ENCODE data around the gene FOXO6. TPM values are rescaled to one million over a fixed set of nuclear protein-coding genes. Genes with fewer than 3 reads are reported as not detected.

FOXO6 gene
- total RNA-seq, 1 experiment from 2014 or later: 6.1 TPM

- H3K4me3 ChIP-seq (ENCODE audit: low read depth, low read length, poor library complexity, severe bottlenecking): no peak overlapping the region
- BruUV-seq (replicated peaks): no TSS peak
- H3K27ac ChIP-seq (ENCODE audit: low read depth, low read length, poor library complexity, severe bottlenecking): no peak overlapping the region
- TF ChIP-seq EZH2 (IDR thresholded peaks at IDR 0.05; ENCODE audit: borderline replicate concordance, low read depth, low read length, poor library complexity, severe bottlenecking): no peak
- TF ChIP-seq, protein P1, sequence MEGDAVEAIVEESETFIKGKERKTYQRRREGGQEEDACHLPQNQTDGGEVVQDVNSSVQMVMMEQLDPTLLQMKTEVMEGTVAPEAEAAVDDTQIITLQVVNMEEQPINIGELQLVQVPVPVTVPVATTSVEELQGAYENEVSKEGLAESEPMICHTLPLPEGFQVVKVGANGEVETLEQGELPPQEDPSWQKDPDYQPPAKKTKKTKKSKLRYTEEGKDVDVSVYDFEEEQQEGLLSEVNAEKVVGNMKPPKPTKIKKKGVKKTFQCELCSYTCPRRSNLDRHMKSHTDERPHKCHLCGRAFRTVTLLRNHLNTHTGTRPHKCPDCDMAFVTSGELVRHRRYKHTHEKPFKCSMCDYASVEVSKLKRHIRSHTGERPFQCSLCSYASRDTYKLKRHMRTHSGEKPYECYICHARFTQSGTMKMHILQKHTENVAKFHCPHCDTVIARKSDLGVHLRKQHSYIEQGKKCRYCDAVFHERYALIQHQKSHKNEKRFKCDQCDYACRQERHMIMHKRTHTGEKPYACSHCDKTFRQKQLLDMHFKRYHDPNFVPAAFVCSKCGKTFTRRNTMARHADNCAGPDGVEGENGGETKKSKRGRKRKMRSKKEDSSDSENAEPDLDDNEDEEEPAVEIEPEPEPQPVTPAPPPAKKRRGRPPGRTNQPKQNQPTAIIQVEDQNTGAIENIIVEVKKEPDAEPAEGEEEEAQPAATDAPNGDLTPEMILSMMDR (conservative IDR thresholded peaks at IDR 0.05; ENCODE audit: low read depth, low read length): no peak
- DNase-seq (ENCODE audit: low spot score): peak; percentile 40
- ChIA-PET CTCF (no interaction called here), POLR2A (ENCODE audit: low non-redundant PET) (no interaction called here)
- no peaks in the 10 kb centered on the region for H3K27me3 ChIP-seq (replicated peaks; ENCODE audit: insufficient read depth, low read depth, low read length, poor library complexity)
- intact Hi-C loops (cut with micrococcal nuclease; ENCODE audit: unreplicated experiment): no loop called here
- H3K36me3 ChIP-seq (ENCODE audit: insufficient read depth, low read length, poor library complexity, severe bottlenecking): no peaks in the 10 kb centered on the region
- peaks cover 7% of the 10 kb centered on the region for H3K4me1 ChIP-seq (ENCODE audit: insufficient read depth, low read length, poor library complexity, severe bottlenecking)
- peaks cover 3% of the 10 kb centered on the region for H3K9me3 ChIP-seq (ENCODE audit: low read depth, low read length, poor library complexity, severe bottlenecking)
Measured at GRCh38 chr1:41340655-41341364, 20.4 kb upstream of the FOXO6 start.

GRCh38 chr1:41341365-41341683 lies 19.9 kb upstream of the FOXO6 start:
- no TSS peak for BruUV-seq (replicated peaks)
- H3K4me3 ChIP-seq (ENCODE audit: low read depth, low read length, poor library complexity, severe bottlenecking): no peak overlapping the region
- H3K4me1 ChIP-seq (ENCODE audit: insufficient read depth, low read length, poor library complexity, severe bottlenecking): peaks cover 7% of the 10 kb centered on the region
- CTCF ChIA-PET: interaction anchor here (0.7 kb wide), 1 partner anchor 91 kb away, joined by 3 read pairs; no protein-coding TSS in a partner anchor
- POLR2A ChIA-PET (ENCODE audit: low non-redundant PET): no interaction called here
- no peaks in the 10 kb centered on the region for H3K36me3 ChIP-seq (ENCODE audit: insufficient read depth, low read length, poor library complexity, severe bottlenecking)
- no peaks in the 10 kb centered on the region for H3K27me3 ChIP-seq (replicated peaks; ENCODE audit: insufficient read depth, low read depth, low read length, poor library complexity)
- peak; percentile 52 for DNase-seq (ENCODE audit: low spot score)
- H3K9me3 ChIP-seq (ENCODE audit: low read depth, low read length, poor library complexity, severe bottlenecking): peaks cover 3% of the 10 kb centered on the region
- intact Hi-C loops (cut with micrococcal nuclease; ENCODE audit: unreplicated experiment): no loop called here
- TF ChIP-seq EZH2 (IDR thresholded peaks at IDR 0.05; ENCODE audit: borderline replicate concordance, low read depth, low read length, poor library complexity, severe bottlenecking): no peak
- TF ChIP-seq, protein P1 (conservative IDR thresholded peaks at IDR 0.05; ENCODE audit: low read depth, low read length): no peak
- no peak overlapping the region for H3K27ac ChIP-seq (ENCODE audit: low read depth, low read length, poor library complexity, severe bottlenecking)

DNA sequence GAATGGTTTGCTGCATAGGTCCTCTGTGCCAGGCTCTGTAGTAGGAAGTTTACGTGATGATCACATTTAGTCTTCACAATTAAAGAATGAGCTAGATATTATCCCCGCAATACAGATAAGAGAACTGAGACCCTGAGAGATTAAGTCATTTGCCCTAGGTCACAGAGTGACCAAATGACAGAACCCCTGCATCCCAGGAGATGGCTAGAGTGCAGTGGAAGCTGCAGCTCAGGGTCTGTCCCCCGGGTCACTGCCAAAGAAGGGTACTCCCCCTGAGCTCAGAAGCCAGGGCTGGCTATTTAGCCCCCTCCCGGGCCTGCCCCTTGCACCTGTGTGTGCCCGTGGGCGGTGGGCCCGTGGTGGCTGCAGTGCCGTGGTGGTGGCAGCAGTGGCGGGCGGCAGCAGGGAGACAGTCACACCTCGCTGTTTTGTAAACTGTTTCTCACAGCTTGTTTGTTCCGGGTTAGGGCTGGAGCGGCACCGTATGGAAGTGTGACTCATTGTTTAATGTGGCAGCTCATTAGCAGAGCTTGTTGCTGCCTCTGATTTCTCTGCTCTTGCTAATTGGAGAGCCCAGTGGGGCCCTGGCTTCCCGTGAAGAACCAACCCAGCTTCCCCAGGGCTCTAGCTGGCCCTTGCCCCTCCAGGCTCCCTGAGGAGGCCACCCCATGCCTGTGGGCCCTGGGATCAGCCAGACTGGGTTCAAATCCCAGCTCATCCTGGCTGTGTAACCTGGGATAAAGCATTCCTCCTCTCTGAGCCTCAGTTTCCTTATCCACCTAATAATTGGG lies 19.3 kb upstream of the FOXO6 start:
- BruUV-seq (replicated peaks): no TSS peak
- Histone ChIP-seq H3K4me1 (ENCODE audit: insufficient read depth, low read length, poor library complexity, severe bottlenecking) (peaks cover 7% of the 10 kb centered on the region), H3K27me3 (replicated peaks; ENCODE audit: insufficient read depth, low read depth, low read length, poor library complexity) (no peaks in the 10 kb centered on the region), H3K36me3 (ENCODE audit: insufficient read depth, low read length, poor library complexity, severe bottlenecking) (no peaks in the 10 kb centered on the region), H3K9me3 (ENCODE audit: low read depth, low read length, poor library complexity, severe bottlenecking) (peaks cover 3% of the 10 kb centered on the region), H3K4me3 (ENCODE audit: low read depth, low read length, poor library complexity, severe bottlenecking) (no peak overlapping the region), H3K27ac (ENCODE audit: low read depth, low read length, poor library complexity, severe bottlenecking) (no peak overlapping the region)
- intact Hi-C loops (cut with micrococcal nuclease; ENCODE audit: unreplicated experiment): no loop called here
- peak; percentile 70 for DNase-seq (ENCODE audit: low spot score)
- TF ChIP-seq EZH2 (IDR thresholded peaks at IDR 0.05; ENCODE audit: borderline replicate concordance, low read depth, low read length, poor library complexity, severe bottlenecking): no peak
- TF ChIP-seq, protein P1 (conservative IDR thresholded peaks at IDR 0.05; ENCODE audit: low read depth, low read length): no peak
- ChIA-PET CTCF (interaction anchor here (0.7 to 1.3 kb wide), 2 partner anchors 19 to 91 kb away, joined by 3 to 6 read pairs; partner anchors contain the start of gene FOXO6), POLR2A (ENCODE audit: low non-redundant PET) (interaction anchor here (0.6 kb wide), 1 partner anchor 28 kb away, joined by 3 read pairs; no protein-coding TSS in a partner anchor)
